Measurements from ENCODE around the gene CBX2.
"Not testable (repeated sequence)": the region's sequence is repeated elsewhere in the genome, so short reads cannot be mapped to it uniquely, and the experiment has no call there.

Gene CBX2

DNA sequence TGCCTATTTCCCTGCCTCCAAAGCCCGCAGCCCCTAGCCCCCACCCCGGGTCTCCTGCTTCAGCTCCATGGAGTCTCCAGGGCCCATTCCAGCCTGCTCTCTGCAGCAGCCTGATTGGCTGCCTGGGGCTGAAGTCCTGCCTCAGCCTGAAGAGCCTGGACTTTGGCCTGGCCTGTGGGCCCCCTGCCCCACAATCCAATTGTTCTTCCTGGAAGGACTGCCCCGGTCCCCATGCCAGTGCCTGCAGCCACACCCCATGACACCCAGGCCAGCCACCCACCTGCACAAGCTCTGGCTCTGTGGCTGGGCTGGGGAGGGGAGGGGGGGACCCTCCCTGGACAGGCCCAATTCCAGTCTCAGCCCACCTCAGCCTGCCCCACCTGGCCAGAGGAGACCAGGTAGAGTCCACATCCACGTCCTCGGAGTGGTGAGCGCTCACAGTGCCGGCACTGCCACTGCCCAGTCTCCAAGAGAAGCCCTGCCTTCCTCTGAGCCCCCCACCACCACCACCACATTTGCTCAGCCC is 34.9 kb upstream of the CBX2 start:
- DNase-seq (ENCODE audit: low read depth in 2 of 2): no peak

DNA sequence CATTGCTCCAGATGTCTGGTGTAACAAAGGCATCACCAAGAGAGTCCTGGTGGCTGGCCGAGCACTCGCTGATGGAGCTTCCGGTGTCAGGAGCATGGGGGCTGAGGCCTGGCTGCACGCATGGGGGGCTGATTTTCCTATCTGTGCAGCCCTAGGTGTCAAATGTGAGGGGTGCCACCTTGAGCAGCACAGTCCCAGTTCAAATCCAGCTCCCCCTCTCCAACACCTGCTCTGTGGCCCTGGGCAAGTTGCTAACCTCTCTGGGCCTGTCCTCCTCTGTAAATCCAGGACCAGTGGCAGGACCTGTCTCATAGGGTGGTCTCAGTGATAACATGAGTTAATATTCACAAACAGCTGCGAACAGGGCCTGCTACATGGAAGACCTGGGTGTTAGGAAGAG is 34.3 kb upstream of the CBX2 start:
- DNase-seq (ENCODE audit: low read depth in 2 of 2): no peak

- no peak for DNase-seq (ENCODE audit: low read depth in 2 of 2)
These were observed 32.3 kb upstream of the CBX2 start for GRCh38 chr17:79745641-79746105.

GRCh38 chr17:79746889-79747507 is 30.9 kb upstream of the CBX2 start:
- DNase-seq (ENCODE audit: low read depth in 2 of 2): no peak

DNA sequence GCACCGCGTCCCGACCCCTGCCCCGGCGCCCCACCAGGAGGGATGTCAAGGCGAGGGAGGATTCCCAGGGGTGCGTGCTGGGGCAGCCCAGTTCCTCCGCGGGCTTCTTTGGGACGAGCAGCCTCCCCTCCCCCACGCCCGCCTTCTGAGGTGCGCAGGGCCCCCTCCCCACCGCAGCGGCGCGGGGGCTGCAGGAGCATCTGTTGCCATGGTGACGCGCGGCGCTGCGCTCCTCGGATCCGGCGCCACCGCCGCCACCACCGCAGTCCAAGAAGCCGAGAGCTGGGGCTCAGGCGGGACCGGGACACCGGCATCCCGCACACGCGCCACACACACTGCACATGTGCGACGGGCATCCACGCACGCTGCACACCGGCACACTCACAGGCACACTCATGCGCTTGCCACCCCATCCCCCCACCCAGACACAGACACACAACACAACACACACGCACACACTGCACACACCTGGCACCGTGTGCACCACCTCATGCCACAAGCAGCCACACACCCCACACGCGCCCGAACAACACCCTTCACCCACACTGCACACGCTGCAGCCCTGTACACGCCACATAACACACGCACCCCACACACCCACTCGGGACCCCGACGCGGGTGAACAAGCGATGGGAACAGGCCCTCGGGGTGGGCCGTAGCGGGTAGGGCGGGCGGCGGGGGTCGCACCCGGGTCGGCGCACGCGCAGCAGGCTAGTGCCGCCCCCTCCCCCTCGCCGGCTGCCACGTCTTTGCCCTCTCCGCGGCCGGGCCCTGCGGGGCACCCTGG is 30.2 kb upstream of the CBX2 start:
- no peak for DNase-seq (ENCODE audit: low read depth in 2 of 2)

DNA sequence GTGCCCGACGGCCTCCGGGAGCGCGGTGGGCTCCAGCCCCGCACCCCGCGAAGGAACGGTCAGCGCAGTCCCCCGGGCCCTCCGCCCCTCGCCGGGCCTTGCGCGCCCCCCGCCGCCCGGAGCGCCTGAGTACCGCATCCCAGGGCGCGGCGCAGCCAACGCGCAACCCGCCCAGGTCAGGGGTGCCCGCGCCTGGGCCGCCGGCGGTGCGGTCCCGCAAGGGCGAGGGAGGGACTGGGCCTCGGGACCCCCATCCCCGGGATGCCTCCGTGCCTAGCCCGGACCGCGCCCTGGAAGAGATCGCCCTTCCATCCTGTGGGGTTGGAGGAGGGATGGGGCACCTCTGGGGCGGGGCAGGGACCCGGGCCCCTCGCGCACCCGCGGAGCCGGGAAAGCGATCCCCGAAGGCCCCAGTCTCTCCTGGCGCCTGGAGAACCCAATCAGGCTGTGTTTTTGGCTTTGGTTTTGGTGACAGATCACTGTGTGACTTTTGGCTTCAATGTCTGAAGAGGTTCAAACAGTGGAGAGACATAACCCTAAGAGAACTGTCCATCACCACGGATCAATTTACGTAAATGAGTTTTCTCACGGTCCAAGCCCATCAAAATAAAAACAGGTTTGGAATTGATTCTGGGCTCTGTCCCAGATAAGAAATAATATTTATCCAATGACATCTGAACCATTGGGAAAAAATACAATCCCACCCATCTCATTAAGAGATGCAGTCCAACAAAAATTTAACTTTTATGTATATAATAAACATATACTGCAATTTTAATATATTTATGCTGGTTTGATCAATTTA is 29.5 kb upstream of the CBX2 start:
- no peak for DNase-seq (ENCODE audit: low read depth in 2 of 2)

- no peak for DNase-seq (ENCODE audit: low read depth in 2 of 2)
These were observed 28.7 kb upstream of the CBX2 start for GRCh38 chr17:79749156-79749815.

DNA sequence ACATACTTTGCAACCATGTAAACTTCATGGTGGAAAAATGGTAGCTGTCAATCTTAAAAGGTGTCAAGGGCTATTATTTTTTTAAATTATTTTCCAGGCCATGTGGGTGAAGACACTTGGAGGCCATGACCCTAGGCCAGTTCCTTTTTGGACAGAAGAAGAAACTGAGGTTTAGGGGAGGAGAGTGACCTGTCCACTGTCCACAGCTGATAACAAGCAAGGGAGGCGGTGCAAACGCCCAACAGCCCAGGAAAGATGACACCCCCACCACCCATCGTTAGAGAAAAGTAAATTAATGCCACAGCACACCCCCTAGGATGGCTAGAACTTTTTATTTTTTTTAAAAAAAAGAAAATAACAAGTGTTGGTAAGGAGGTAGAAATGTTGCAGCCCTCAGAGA is 28.0 kb upstream of the CBX2 start:
- no peak for DNase-seq (ENCODE audit: low read depth in 2 of 2)

GRCh38 chr17:79750650-79751545 is 27.1 kb upstream of the CBX2 start:
- no peak for DNase-seq (ENCODE audit: low read depth in 2 of 2)

- peak in 1 of 2 donors; percentile 16 for DNase-seq (ENCODE audit: low read depth in 2 of 2)
These were observed 25.8 kb upstream of the CBX2 start for GRCh38 chr17:79752175-79752574.

- DNase-seq (ENCODE audit: low read depth in 2 of 2): no peak
These were observed 23.6 kb upstream of the CBX2 start for GRCh38 chr17:79754370-79754769.

- DNase-seq (ENCODE audit: low read depth in 2 of 2): not testable (repeated sequence)
These were observed 23.0 kb upstream of the CBX2 start for GRCh38 chr17:79754903-79755302.

GRCh38 chr17:79755591-79755990 is 22.4 kb upstream of the CBX2 start:
- no peak for DNase-seq (ENCODE audit: low read depth in 2 of 2)

DNA sequence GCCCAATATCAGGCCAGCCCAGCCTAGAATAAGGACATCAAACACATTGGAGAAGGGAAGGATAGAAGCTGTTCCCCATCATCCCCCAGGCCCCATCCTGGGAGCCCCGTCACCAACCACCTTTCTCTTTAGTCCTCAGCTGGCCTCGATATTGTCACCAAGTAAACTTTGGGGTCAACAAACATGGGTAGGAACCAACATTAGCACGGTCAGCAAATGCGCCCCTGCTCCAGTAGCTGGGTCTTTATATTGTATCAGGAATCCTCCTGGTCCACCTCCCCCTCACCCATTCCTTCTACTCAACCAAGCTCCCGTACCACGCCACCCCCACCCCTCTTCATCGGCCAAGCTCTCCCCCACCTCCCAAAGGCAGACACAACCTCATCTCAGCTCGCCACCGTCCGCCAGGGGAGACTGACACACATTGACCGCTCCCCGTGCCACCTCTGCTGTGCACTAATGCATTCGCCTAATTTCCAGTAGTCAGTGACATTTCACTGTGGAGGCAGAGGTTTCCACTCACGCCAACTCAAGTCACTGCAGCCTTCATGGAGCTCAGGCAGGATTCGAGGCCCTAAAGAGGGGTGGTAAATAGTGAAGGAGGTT is 20.7 kb upstream of the CBX2 start:
- no peak for DNase-seq (ENCODE audit: low read depth in 2 of 2)

DNA sequence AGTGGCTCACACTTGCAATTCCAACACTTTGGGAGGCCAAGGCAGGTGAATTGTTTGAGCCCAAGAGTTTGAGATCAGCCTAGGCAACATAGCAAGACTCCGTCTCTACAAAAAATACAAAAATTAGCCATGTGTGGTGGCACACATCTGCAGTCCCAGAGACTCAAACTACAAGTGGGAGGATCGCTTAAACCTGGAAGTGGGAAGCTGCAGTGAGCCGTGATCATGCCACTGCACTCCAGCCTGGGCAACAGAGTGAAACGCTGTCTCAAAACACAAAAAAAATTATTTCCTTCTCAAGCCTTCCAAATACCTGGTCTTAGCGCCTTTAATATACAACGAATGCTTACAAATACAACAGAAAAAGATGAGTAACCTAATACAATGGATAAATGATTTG is 19.7 kb upstream of the CBX2 start:
- DNase-seq (ENCODE audit: low read depth in 2 of 2): no peak

- DNase-seq (ENCODE audit: low read depth in 2 of 2): no peak
These were observed 17.6 kb upstream of the CBX2 start for GRCh38 chr17:79760197-79760906.

DNA sequence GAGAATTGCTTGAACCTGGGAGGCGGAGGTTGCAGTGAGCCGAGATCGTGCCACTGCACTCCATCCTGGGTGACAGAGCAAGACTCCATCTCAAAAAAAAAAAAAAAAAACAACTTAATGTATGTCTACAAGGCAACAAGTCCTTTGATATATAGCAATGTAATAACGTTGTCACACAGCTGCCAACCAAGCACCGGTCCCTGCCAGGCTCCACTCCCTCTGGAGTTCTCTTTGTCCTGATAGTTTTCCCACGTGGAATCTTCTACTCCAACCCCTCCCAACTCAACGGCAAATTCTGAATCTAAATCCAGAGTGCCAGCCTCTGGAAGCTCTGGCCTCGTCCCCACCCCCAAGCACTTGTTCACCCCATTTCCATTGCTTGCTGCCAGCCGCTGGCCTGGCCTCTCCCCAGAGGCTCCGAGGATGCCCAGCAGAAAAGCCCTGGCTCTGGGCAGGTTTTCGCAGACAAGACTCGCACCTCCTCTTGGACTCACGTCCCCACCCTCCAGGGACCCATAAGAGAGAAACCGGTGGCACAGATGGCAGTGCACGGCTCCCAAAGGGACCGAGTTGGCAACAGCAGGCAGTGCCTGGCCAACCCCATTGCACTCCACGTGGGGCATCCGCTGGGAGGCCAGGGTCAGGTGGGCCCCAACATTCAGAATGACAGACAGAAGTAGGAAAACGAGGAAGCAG is 15.9 kb upstream of the CBX2 start:
- no peak for DNase-seq (ENCODE audit: low read depth in 2 of 2)

DNA sequence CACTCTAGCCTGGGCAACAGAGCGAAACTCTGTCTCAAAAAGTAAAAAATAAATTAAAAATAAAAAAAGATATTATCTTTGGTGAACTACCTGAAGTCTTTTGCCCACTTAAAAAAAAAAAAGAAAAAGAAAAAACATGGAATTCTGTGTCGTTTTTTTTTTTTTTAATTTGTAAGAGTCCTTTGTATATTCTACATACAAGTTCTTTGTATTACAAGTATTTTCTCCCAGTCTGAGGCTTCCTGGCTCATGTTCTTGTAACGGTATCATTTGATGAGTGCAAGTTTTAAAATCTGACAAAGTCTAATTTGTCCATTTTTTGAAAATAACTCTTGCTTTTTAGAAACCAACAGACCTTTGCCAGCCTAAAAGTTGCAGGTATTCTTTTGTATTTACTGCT is 12.2 kb upstream of the CBX2 start:
- DNase-seq (ENCODE audit: low read depth in 2 of 2): no peak
